H9 (cell line): ENCODE data around the gene BAHD1. TPM values are rescaled to one million over a fixed set of nuclear protein-coding genes. Genes with fewer than 3 reads are reported as not detected.

Experiments used
- DNase-seq: peaks from one replicate; pipeline ENCODE4 v3.0.0-alpha.2; 2017
- H2AFZ ChIP-seq: one replicate; pipeline ENCODE4 v1.6.1; 2013; ENCODE audit warnings: mild to moderate bottlenecking, low read length, control low read depth, moderate library complexity
- H2AK5ac ChIP-seq: 2 replicates; pipeline ENCODE4 v1.6.1; 2013; ENCODE audit warnings: low read length, control low read depth, mixed read lengths; ENCODE audit not compliant: insufficient read length
- H2BK120ac ChIP-seq: one replicate; pipeline ENCODE4 v1.6.1; 2013; ENCODE audit warnings: low read depth, mild to moderate bottlenecking, low read length, control low read depth, inconsistent platforms; ENCODE audit not compliant: poor library complexity, severe bottlenecking
- H2BK12ac ChIP-seq: 2 replicates; pipeline ENCODE4 v1.6.1; 2013; ENCODE audit warnings: low read length, control low read depth, mixed read lengths, low read depth; ENCODE audit not compliant: insufficient read length
- H2BK15ac ChIP-seq: 2 replicates; pipeline ENCODE4 v1.6.1; 2013; ENCODE audit warnings: low read depth, low read length, control low read depth
- H2BK20ac ChIP-seq: one replicate; pipeline ENCODE4 v1.6.1; 2013; ENCODE audit warnings: low read depth, mild to moderate bottlenecking, low read length, control low read depth, inconsistent platforms; ENCODE audit not compliant: poor library complexity, severe bottlenecking
- H2BK5ac ChIP-seq: 2 replicates; pipeline ENCODE4 v1.6.1; 2013; ENCODE audit warnings: low read length, control low read depth, mixed read lengths; ENCODE audit not compliant: insufficient read length
- H3K14ac ChIP-seq: 2 replicates; pipeline ENCODE4 v1.6.1; 2013; ENCODE audit warnings: low read length, control low read depth; ENCODE audit not compliant: insufficient read depth
- H3K18ac ChIP-seq: 2 replicates; pipeline ENCODE4 v1.6.1; 2013; ENCODE audit warnings: low read depth, mild to moderate bottlenecking, mixed read lengths, low read length, control low read depth; ENCODE audit not compliant: insufficient read length
- H3K23ac ChIP-seq: 2 replicates; pipeline ENCODE4 v1.6.1; 2013; ENCODE audit warnings: low read length, control low read depth, mixed read lengths, low read depth; ENCODE audit not compliant: insufficient read length
- H3K23me2 ChIP-seq: 2 replicates; pipeline ENCODE4 v1.6.1; 2013; ENCODE audit warnings: low read depth, mild to moderate bottlenecking, mixed read lengths, low read length, control low read depth; ENCODE audit not compliant: insufficient read length, poor library complexity, severe bottlenecking
- H3K27ac ChIP-seq: 2 replicates; pipeline ENCODE4 v1.5.1; 2013; ENCODE audit warnings: low read length, control low read depth, mixed read lengths, low read depth; ENCODE audit not compliant: insufficient read length
- H3K27me3 ChIP-seq: 2 replicates; pipeline ENCODE4 v1.6.1; 2013; ENCODE audit warnings: low read length, control low read depth, inconsistent platforms; ENCODE audit not compliant: insufficient read depth
- H3K4ac ChIP-seq: 2 replicates; pipeline ENCODE4 v1.6.1; 2013; ENCODE audit warnings: low read depth, mild to moderate bottlenecking, control low read depth, inconsistent platforms, low read length, moderate library complexity
- H3K4me1 ChIP-seq: 2 replicates; pipeline ENCODE4 v1.6.1; 2013; ENCODE audit warnings: low read length, control low read depth, inconsistent platforms; ENCODE audit not compliant: insufficient read depth
- H3K4me2 ChIP-seq: 2 replicates; pipeline ENCODE4 v1.6.1; 2013; ENCODE audit warnings: low read length, control low read depth, mixed read lengths; ENCODE audit not compliant: insufficient read length, insufficient read depth
- H3K56ac ChIP-seq: 2 replicates; pipeline ENCODE4 v1.6.1; 2013; ENCODE audit warnings: low read depth, mild to moderate bottlenecking, mixed read lengths, low read length, control low read depth; ENCODE audit not compliant: insufficient read length
- H3K79me1 ChIP-seq: 2 replicates; pipeline ENCODE4 v1.6.1; 2013; ENCODE audit warnings: low read depth, mild to moderate bottlenecking, moderate library complexity, low read length, control low read depth, inconsistent platforms; ENCODE audit not compliant: insufficient read depth, poor library complexity, severe bottlenecking
- H3K79me2 ChIP-seq: 2 replicates; pipeline ENCODE4 v1.6.1; 2013; ENCODE audit warnings: low read length, control low read depth, inconsistent platforms; ENCODE audit not compliant: insufficient read depth
- H3K9ac ChIP-seq: 2 replicates; pipeline ENCODE4 v1.6.1; 2013; ENCODE audit warnings: low read length, control low read depth, mixed read lengths; ENCODE audit not compliant: insufficient read length; ENCODE audit errors: extremely low read depth
- H3K9me3 ChIP-seq: one replicate; pipeline ENCODE4 v1.6.1; 2013; ENCODE audit warnings: low read depth, low read length, inconsistent platforms; ENCODE audit not compliant: control insufficient read depth
- H3T11ph ChIP-seq: one replicate; pipeline ENCODE4 v1.6.1; 2013; ENCODE audit warnings: mild to moderate bottlenecking, low read length, control low read depth, inconsistent platforms
- H4K20me1 ChIP-seq: one replicate; pipeline ENCODE4 v1.6.1; 2013; ENCODE audit not compliant: control insufficient read depth, insufficient read length, insufficient read depth
- H4K5ac ChIP-seq: 2 replicates; pipeline ENCODE4 v1.6.1; 2013; ENCODE audit warnings: low read depth, mild to moderate bottlenecking, mixed read lengths, low read length, control low read depth; ENCODE audit not compliant: insufficient read length
- H4K8ac ChIP-seq: replicated peaks from 2 replicates; pipeline ENCODE4 v1.6.1; 2013; ENCODE audit warnings: low read length, control low read depth, mixed read lengths, low read depth; ENCODE audit not compliant: insufficient read length
- H4K91ac ChIP-seq: 2 replicates; pipeline ENCODE4 v1.6.1; 2013; ENCODE audit warnings: low read depth, mild to moderate bottlenecking, moderate library complexity, mixed read lengths, low read length, control low read depth; ENCODE audit not compliant: insufficient read length
- H3K27ac Mint-ChIP-seq, 3 experiments: 2 replicates in 2 of 3; 3 replicates in 1 of 3; pipeline ENCODE4 v1.8.0; 2020 to 2021; ENCODE audit warnings: mixed read lengths in 3 of 3, mild to moderate bottlenecking in 1 of 3, moderate library complexity in 1 of 3
- H3K27me3 Mint-ChIP-seq: 2 replicates; pipeline ENCODE4 v1.8.0; 2021; ENCODE audit warnings: low read depth, mild to moderate bottlenecking, moderate library complexity, mixed read lengths
- H3K36me3 Mint-ChIP-seq, 3 experiments: 2 replicates in 2 of 3; 3 replicates in 1 of 3; pipeline ENCODE4 v1.8.0; 2020 to 2021; ENCODE audit warnings: low read depth in 3 of 3, mixed read lengths in 3 of 3; ENCODE audit not compliant: insufficient read depth in 1 of 3
- H3K4me1 Mint-ChIP-seq, 2 experiments: 2 replicates each; pipeline ENCODE4 v1.8.0; 2020; ENCODE audit warnings: mixed read lengths in 2 of 2
- H3K4me3 Mint-ChIP-seq, 2 experiments: 2 replicates in 1 of 2; 3 replicates in 1 of 2; pipeline ENCODE4 v1.8.0; 2020 to 2021; ENCODE audit warnings: mild to moderate bottlenecking in 2 of 2, mixed read lengths in 2 of 2, moderate library complexity in 1 of 2
- H3K9me3 Mint-ChIP-seq, 2 experiments: 2 replicates in 1 of 2; 3 replicates in 1 of 2; pipeline ENCODE4 v1.8.0; 2020; ENCODE audit warnings: mild to moderate bottlenecking in 2 of 2, mixed read lengths in 2 of 2, moderate library complexity in 1 of 2
- CTCF ChIP-seq: fragments of 200-600 bp; sonication (generic); conservative IDR thresholded peaks from 3 replicates; pipeline ENCODE4 v1.8.0; 2021; ENCODE audit warnings: antibody characterized with exemption, mild to moderate bottlenecking
- WGBS: extraction: QIAGEN DNeasy Blood & Tissue Kit; methylation state at CpG from one replicate; pipeline ENCODE4 v1.1.7; 2013; ENCODE audit warnings: missing lambda C conversion rate, low lambda C conversion rate, mixed read lengths; ENCODE audit not compliant: insufficient read length; ENCODE audit errors: extremely low coverage; 5-methylcytosine and 5-hydroxymethylcytosine counted together
- total RNA-seq: library from RNA; stranded (reverse); gene quantifications from 2 replicates; pipeline ENCODE4 v1.2.1, GENCODE V29; 2021

Gene BAHD1
- total RNA-seq, 1 experiment from 2014 or later, result 54.1 TPM

- Mint-ChIP-seq H3K9me3 (no peaks in the 10 kb centered on the region), H3K4me1 (peaks cover 14 to 19% of the 10 kb centered on the region in 2 experiments), H3K36me3 (peaks cover 17 to 35% (median 32%) of the 10 kb centered on the region in 3 experiments; a peak in 6 of 7 replicates), H3K4me3 (no peak overlapping the region), H3K27me3 (peaks cover 2% of the 10 kb centered on the region; the same call in 1 of the 2 replicates), H3K27ac (no peak overlapping the region; a peak in 2 of 7 replicates)
- H3K4me1 ChIP-seq, result no peaks in the 10 kb centered on the region; the same call in 1 of the 2 replicates
- H2BK20ac ChIP-seq, result no peak overlapping the region
- no peak overlapping the region for H2BK120ac ChIP-seq
- no peak overlapping the region for H3T11ph ChIP-seq
- no peaks in the 10 kb centered on the region for H3K27me3 ChIP-seq
- H3K79me1 ChIP-seq, result no peaks in the 10 kb centered on the region
- H3K4me2 ChIP-seq, result no peak overlapping the region
- DNase-seq, result no peak
- peaks cover 10% of the 10 kb centered on the region for H3K23me2 ChIP-seq
- no peak overlapping the region for H3K18ac ChIP-seq
- H3K14ac ChIP-seq, result no peak overlapping the region
- H4K5ac ChIP-seq, result no peak overlapping the region
- no peak overlapping the region for H2BK15ac ChIP-seq
- H3K27ac ChIP-seq, result no peak overlapping the region
- WGBS, result no CpG with 5 or more reads among the region's 4 CpGs
- no peak overlapping the region for H3K56ac ChIP-seq
- H2AK5ac ChIP-seq, result no peak overlapping the region
- H4K91ac ChIP-seq, result no peak overlapping the region
- peaks cover 4% of the 10 kb centered on the region for H4K20me1 ChIP-seq
- H2BK5ac ChIP-seq, result no peak overlapping the region
- H3K79me2 ChIP-seq, result no peaks in the 10 kb centered on the region
- no peak overlapping the region for H2AFZ ChIP-seq
- no peak overlapping the region for H3K9ac ChIP-seq
- no peak overlapping the region for H3K23ac ChIP-seq
- H4K8ac ChIP-seq, result no peak overlapping the region
- H2BK12ac ChIP-seq, result no peak overlapping the region
- H3K9me3 ChIP-seq, result no peaks in the 10 kb centered on the region
- TF ChIP-seq CTCF, result no peak
- H3K4ac ChIP-seq, result no peak overlapping the region
These were observed 28.2 kb downstream of the BAHD1 start for GRCh38 chr15:40468898-40469331.
